Measurements from ENCODE around the gene HAL. TPM values are rescaled to one million over a fixed set of nuclear protein-coding genes. Genes with fewer than 3 reads are reported as not detected.

The HAL gene, protein sequence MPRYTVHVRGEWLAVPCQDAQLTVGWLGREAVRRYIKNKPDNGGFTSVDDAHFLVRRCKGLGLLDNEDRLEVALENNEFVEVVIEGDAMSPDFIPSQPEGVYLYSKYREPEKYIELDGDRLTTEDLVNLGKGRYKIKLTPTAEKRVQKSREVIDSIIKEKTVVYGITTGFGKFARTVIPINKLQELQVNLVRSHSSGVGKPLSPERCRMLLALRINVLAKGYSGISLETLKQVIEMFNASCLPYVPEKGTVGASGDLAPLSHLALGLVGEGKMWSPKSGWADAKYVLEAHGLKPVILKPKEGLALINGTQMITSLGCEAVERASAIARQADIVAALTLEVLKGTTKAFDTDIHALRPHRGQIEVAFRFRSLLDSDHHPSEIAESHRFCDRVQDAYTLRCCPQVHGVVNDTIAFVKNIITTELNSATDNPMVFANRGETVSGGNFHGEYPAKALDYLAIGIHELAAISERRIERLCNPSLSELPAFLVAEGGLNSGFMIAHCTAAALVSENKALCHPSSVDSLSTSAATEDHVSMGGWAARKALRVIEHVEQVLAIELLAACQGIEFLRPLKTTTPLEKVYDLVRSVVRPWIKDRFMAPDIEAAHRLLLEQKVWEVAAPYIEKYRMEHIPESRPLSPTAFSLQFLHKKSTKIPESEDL
- 0.66 and 2.5 TPM in 2 replicates for total RNA-seq

DNA sequence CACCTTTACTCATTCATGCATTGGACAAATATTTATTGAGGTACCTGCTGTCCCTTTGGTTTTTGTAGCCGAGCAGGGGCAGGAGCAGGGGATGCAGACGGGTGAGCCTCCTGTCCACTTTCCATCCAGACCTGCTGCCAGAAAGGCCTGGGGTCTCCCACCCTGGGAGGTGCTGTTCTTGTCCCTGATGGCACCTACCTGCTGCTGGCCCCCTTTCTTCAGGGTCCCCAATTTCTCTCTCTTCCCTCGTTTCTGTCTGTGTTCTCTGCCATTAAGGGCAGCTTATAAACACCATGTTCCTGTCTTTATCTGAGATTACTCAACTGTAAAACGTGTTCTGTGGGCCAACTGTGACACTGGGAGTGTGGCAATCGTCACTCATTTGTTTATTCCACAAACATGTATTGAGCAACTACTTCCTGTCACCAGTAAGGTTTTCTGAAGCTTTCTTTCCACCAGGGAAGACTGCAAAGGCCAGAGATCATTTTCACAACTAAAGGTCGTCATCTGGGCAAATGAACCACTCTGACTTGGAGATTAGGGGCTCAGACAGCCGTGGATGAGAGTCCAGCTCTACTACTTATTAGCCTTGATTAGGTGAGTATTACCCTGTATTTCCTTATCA, at the start of gene HAL:
Gene HAL, minus strand, starts transcription at position 311 of the 625 bp plus-strand sequence. CDS start 434 bp downstream, outside the sequence.
- no peak for DNase-seq
- intact Hi-C loops (cut with micrococcal nuclease) = loop anchor here (5.0 kb wide), 1 partner anchor 179 kb away; no protein-coding TSS in a partner anchor
- ATAC-seq (ENCODE audit: low read depth) = no peak
- H3K9me3 Mint-ChIP-seq = no peaks in the 10 kb centered on the region
- no peak within 1 kb of the TSS for H3K4me3 Mint-ChIP-seq
- H3K4me1 Mint-ChIP-seq = peaks cover 7% of the 10 kb centered on the region
- TF ChIP-seq, protein P1, sequence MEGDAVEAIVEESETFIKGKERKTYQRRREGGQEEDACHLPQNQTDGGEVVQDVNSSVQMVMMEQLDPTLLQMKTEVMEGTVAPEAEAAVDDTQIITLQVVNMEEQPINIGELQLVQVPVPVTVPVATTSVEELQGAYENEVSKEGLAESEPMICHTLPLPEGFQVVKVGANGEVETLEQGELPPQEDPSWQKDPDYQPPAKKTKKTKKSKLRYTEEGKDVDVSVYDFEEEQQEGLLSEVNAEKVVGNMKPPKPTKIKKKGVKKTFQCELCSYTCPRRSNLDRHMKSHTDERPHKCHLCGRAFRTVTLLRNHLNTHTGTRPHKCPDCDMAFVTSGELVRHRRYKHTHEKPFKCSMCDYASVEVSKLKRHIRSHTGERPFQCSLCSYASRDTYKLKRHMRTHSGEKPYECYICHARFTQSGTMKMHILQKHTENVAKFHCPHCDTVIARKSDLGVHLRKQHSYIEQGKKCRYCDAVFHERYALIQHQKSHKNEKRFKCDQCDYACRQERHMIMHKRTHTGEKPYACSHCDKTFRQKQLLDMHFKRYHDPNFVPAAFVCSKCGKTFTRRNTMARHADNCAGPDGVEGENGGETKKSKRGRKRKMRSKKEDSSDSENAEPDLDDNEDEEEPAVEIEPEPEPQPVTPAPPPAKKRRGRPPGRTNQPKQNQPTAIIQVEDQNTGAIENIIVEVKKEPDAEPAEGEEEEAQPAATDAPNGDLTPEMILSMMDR (IDR thresholded peaks at IDR 0.05) = no peak
- H3K27me3 Mint-ChIP-seq = no peaks in the 10 kb centered on the region
- POLR2A ChIA-PET = interaction anchor here (0.6 kb wide), 1 partner anchor 28 kb away, joined by 5 read pairs; no protein-coding TSS in a partner anchor
- no peak within 1 kb of the TSS for H3K27ac Mint-ChIP-seq
- H3K36me3 Mint-ChIP-seq (ENCODE audit: low read depth) = peaks cover 26% of the 10 kb centered on the region
- CTCF ChIA-PET = interaction anchor here (5.0 kb wide), 1 partner anchor 78 kb away, joined by 67 read pairs; no protein-coding TSS in a partner anchor

DNA sequence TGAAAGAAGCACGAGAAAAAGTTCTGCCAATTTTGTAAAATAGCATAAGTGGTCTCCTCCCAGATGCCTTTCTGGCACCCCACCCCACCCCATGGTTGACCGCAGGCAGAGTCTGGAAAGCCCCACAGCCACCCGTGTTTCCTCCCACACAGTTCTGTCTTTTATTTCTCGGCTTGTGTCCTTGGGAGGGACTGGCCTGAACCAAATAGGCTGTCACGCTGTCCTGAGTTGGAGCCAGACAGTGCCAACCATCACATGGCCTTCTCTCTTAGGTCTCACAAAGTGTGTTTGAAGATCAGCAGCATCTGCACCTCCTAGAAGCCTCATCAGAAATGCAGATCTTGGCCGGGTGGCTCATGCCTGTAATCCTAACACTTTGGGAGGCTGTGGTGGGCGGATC, 49.4 kb upstream of the HAL start:
- no peaks in the 10 kb centered on the region for H3K27me3 Mint-ChIP-seq
- H3K36me3 Mint-ChIP-seq (ENCODE audit: low read depth) = no peaks in the 10 kb centered on the region
- DNase-seq (peak; percentile 32), ATAC-seq (ENCODE audit: low read depth) (peak; percentile 66)
- TF ChIP-seq, protein P1 (IDR thresholded peaks at IDR 0.05) = no peak
- H3K27ac Mint-ChIP-seq = peak overlapping the region; percentile 88
- H3K4me3 Mint-ChIP-seq = peak overlapping the region; percentile 63
- ChIA-PET CTCF (interaction anchor here (1.4 kb wide), 1 partner anchor 15 kb away, joined by 3 read pairs; no protein-coding TSS in a partner anchor), POLR2A (interaction anchor here (0.6 to 1.6 kb wide), 4 partner anchors 9 to 166 kb away, joined by 3 to 19 read pairs (median 5); partner anchors contain the start of gene LTA4H)
- intact Hi-C loops (cut with micrococcal nuclease) = no loop called here
- H3K9me3 Mint-ChIP-seq = peaks cover 4% of the 10 kb centered on the region
- peaks cover 70% of the 10 kb centered on the region for H3K4me1 Mint-ChIP-seq

DNA sequence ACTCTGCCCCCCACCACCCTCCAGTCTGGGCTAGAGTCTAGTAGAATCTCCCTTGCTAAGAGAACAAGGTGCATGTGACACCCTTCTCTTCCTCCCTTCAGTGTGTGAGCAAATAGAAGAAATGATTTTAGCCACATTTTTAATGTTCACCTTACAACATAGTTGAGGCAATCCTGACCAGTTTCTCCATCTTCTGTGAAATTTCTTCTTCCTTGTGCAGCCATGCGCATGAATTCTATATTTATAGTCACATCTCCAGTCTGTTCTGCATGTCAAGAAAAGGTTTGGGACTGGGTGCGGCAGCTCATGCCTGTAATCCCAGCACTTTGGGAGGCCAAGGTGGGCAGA, 48.8 kb upstream of the HAL start:
- no peak for DNase-seq
- TF ChIP-seq, protein P1 (IDR thresholded peaks at IDR 0.05) = no peak
- Mint-ChIP-seq H3K9me3 (peaks cover under 1% of the 10 kb centered on the region), H3K4me1 (peaks cover 67% of the 10 kb centered on the region), H3K4me3 (peak overlapping the region; percentile 63), H3K27me3 (no peaks in the 10 kb centered on the region), H3K27ac (peak overlapping the region; percentile 75), H3K36me3 (ENCODE audit: low read depth) (no peaks in the 10 kb centered on the region)
- intact Hi-C loops (cut with micrococcal nuclease) = loop anchor here (1.0 kb wide), 1 partner anchor 9 kb away; no protein-coding TSS in a partner anchor
- ChIA-PET CTCF (no interaction called here), POLR2A (interaction anchor here (1.1 to 1.6 kb wide), 5 partner anchors 9 to 167 kb away, joined by 3 to 19 read pairs (median 5); partner anchors contain the start of gene LTA4H)
- no peak for ATAC-seq (ENCODE audit: low read depth)

DNA sequence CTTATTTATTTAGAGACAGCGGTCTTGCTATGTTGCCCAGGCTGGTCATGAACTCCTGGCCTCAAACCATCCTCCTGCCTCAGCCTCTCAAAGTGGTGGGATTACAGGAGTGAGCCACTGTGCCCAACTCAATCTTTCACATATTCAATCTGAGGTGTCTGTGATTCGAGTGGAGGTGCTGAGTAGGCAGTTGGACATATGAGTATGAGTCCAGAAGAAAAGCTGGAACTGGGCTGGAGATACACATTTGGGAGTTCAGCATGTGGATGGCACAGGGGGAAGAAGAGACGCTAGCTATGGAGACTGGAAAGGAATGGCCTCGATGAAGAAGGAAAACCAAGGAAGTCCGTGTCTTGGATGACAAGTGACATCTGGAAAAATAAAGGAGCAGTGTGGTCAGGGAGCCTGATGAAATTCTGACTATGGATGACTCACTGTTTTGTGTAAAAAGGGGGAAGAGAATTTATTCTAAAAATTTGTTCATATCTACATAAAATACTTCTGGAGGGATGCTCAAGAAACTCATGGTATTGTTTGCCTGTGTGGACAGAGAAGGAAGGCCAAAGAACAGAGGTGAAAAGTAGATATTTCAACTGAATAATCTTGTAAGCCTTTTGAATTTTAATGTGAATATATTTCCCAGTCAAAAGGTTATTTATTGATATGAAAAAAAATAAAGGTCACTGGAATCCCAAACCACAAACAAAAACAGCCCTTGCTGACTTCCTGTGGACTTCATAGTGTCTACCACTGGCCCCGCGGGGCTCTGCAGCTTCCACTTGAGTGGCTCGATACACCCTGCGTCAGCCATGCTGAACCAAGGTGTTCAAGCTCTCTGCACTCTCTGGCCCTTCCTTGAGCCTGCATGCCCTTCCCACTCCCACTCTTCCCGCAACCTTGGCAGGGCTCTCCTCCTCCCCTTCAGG, 48.1 kb upstream of the HAL start:
- no peaks in the 10 kb centered on the region for H3K36me3 Mint-ChIP-seq (ENCODE audit: low read depth)
- DNase-seq (no peak), ATAC-seq (ENCODE audit: low read depth) (peak; percentile 74)
- H3K4me3 Mint-ChIP-seq = peak overlapping the region; percentile 63
- peaks cover 67% of the 10 kb centered on the region for H3K4me1 Mint-ChIP-seq
- intact Hi-C loops (cut with micrococcal nuclease) = loop anchor here (1.0 kb wide), 1 partner anchor 8 kb away; no protein-coding TSS in a partner anchor
- ChIA-PET CTCF (no interaction called here), POLR2A (interaction anchor here (0.6 to 1.6 kb wide), 5 partner anchors 8 to 354 kb away, joined by 3 to 19 read pairs (median 5); partner anchors contain the start of gene LTA4H)
- no peaks in the 10 kb centered on the region for H3K9me3 Mint-ChIP-seq
- H3K27ac Mint-ChIP-seq = peak overlapping the region; percentile 75
- H3K27me3 Mint-ChIP-seq = no peaks in the 10 kb centered on the region
- TF ChIP-seq, protein P1 (IDR thresholded peaks at IDR 0.05) = no peak

Data from activated B cell treated with CpG ODN at 0.5 μM for 24 hours (primary cell).